Testis (tissue), 2 donors: Measurements from ENCODE around the gene NMT1.

Experiments
- CTCF ChIP-seq, 3 experiments: fragments of 450-650 bp in 2 of 3; fragments of 200-600 bp in 1 of 3; sonication (generic) in 1 of 3; IDR thresholded peaks; one replicate each; pipeline ENCODE4 v1.5.1; 2016 to 2019; ENCODE audit warnings: antibody characterized with exemption in 3 of 3, mild to moderate bottlenecking in 2 of 3, moderate library complexity in 1 of 3
- POLR2A ChIP-seq: fragments of 450-650 bp; IDR thresholded peaks from one replicate; pipeline ENCODE4 v1.6.1; 2017; ENCODE audit warnings: antibody characterized with exemption, mild to moderate bottlenecking, moderate library complexity

- no peak for TF ChIP-seq CTCF (IDR thresholded peaks at IDR 0.05)
- TF ChIP-seq POLR2A: no peak
These were observed 37.2 kb downstream of the NMT1 start for GRCh38 chr17:45098081-45098868.
